Lower leg skin (tissue), 4 donors: ENCODE results near the gene LRP1B. TPM values are rescaled to one million over a fixed set of nuclear protein-coding genes. Genes with fewer than 3 reads are reported as not detected.

ENCODE experiments used
- DNase-seq, 2 donors: peaks; one replicate each; pipeline ENCODE4 v3.0.0-alpha.2; 2019; ENCODE audit warnings: low spot score in 2 of 2
- H3K4me3 ChIP-seq: fragments of 200-600 bp; sonication (generic); 2 replicates; pipeline ENCODE4 v1.5.1; 2017; ENCODE audit warnings: mild to moderate bottlenecking, low read depth; ENCODE audit not compliant: poor library complexity, severe bottlenecking
- CTCF ChIP-seq, 3 donors: fragments of 450-650 bp; IDR thresholded peaks; one replicate each; pipeline ENCODE4 v1.5.1; 2016; ENCODE audit warnings: antibody characterized with exemption in 3 of 3, mild to moderate bottlenecking in 3 of 3, moderate library complexity in 2 of 3
- POLR2A ChIP-seq, 2 donors: fragments of 450-650 bp; IDR thresholded peaks; one replicate each; pipeline ENCODE4 v1.6.1; 2016 to 2017; ENCODE audit warnings: antibody characterized with exemption in 2 of 2, mild to moderate bottlenecking in 1 of 2, moderate library complexity in 1 of 2
- WGBS, 2 donors: methylation state at CpG; one replicate each; pipeline ENCODE4 v1.1.5; 2018; 5-methylcytosine and 5-hydroxymethylcytosine counted together
- intact Hi-C: fragments of 100-400 bp; cut with DNase I; formaldehyde crosslinking; loops from one replicate; pipeline ENCODE4 v1.15.0; 2023; ENCODE audit warnings: low total_unique reads
- total RNA-seq, 4 donors: library from RNA; depleted of rRNA; stranded (reverse); fragments of >200 nt; gene quantifications; one replicate each; pipeline ENCODE4 v1.1.0, GENCODE V29; 2016

LRP1B gene
- total RNA-seq, 4 donors from 2014 or later, result 0.80 to 1.6 (median 1.0) TPM

- WGBS, 2 donors, result 91 to 97% methylated on average over 2 of the region's 2 CpGs
- intact Hi-C loops, result no loop called here
- no peak for DNase-seq
- no peak overlapping the region for H3K4me3 ChIP-seq
- TF ChIP-seq CTCF (IDR thresholded peaks at IDR 0.05), result no peak
- TF ChIP-seq POLR2A (IDR thresholded peaks at IDR 0.05), result no peak
Measured at GRCh38 chr2:140667203-140667602, 1463.6 kb downstream of the LRP1B start.

- WGBS, 2 donors, result 71 to 81% methylated on average over 1 of the region's 1 CpG
- intact Hi-C loops, result no loop called here
- TF ChIP-seq POLR2A (IDR thresholded peaks at IDR 0.05), result no peak
- TF ChIP-seq CTCF (IDR thresholded peaks at IDR 0.05), result no peak
- no peak for DNase-seq
- H3K4me3 ChIP-seq, result no peak overlapping the region
Measured at GRCh38 chr2:140662504-140662903, 1468.3 kb downstream of the LRP1B start.

- WGBS, 2 donors, result 68 to 72% methylated on average over 2 of the region's 2 CpGs
- DNase-seq, result no peak
- intact Hi-C loops, result no loop called here
- no peak overlapping the region for H3K4me3 ChIP-seq
- no peak for TF ChIP-seq POLR2A (IDR thresholded peaks at IDR 0.05)
- no peak for TF ChIP-seq CTCF (IDR thresholded peaks at IDR 0.05)
Measured at GRCh38 chr2:140658760-140659692, 1471.8 kb downstream of the LRP1B start.

GRCh38 chr2:140657657-140658056 is 1473.2 kb downstream of the LRP1B start:
- intact Hi-C loops, result no loop called here
- no peak for DNase-seq
- no peak overlapping the region for H3K4me3 ChIP-seq
- TF ChIP-seq POLR2A (IDR thresholded peaks at IDR 0.05) (no peak), CTCF (IDR thresholded peaks at IDR 0.05) (no peak)
- 58 to 65% methylated on average over 2 of the region's 2 CpGs for WGBS, 2 donors

- H3K4me3 ChIP-seq, result no peak overlapping the region
- WGBS, 2 donors, result 45 to 54% methylated on average over 3 of the region's 3 CpGs
- intact Hi-C loops, result no loop called here
- TF ChIP-seq POLR2A (IDR thresholded peaks at IDR 0.05), result no peak
- TF ChIP-seq CTCF (IDR thresholded peaks at IDR 0.05), result no peak
- DNase-seq, result no peak
Measured at GRCh38 chr2:140654565-140654964, 1476.3 kb downstream of the LRP1B start.
